ENCODE data around the gene GPR101.
"Not testable (repeated sequence)": the region's sequence is repeated elsewhere in the genome, so short reads cannot be mapped to it uniquely, and the experiment has no call there.

The GPR101 gene

GRCh38 chrX:137032841-137033773 is 688 bp downstream of the GPR101 start:
- Mint-ChIP-seq H3K27me3 (peaks cover 23% of the 10 kb centered on the region), H3K27ac (no peak overlapping the region), H3K4me3 (no peak overlapping the region), H3K4me1 (peaks cover 11% of the 10 kb centered on the region), H3K9me3 (no peaks in the 10 kb centered on the region), H3K36me3 (no peaks in the 10 kb centered on the region)

- no peaks in the 10 kb centered on the region for H3K9me3 Mint-ChIP-seq
- H3K4me3 Mint-ChIP-seq, result no peak overlapping the region
- no peak overlapping the region for H3K27ac Mint-ChIP-seq
- no peaks in the 10 kb centered on the region for H3K36me3 Mint-ChIP-seq
- peaks cover 11% of the 10 kb centered on the region for H3K4me1 Mint-ChIP-seq
- peaks cover 23% of the 10 kb centered on the region for H3K27me3 Mint-ChIP-seq
Measured at GRCh38 chrX:137032341-137032694, 1.5 kb downstream of the GPR101 start.

DNA sequence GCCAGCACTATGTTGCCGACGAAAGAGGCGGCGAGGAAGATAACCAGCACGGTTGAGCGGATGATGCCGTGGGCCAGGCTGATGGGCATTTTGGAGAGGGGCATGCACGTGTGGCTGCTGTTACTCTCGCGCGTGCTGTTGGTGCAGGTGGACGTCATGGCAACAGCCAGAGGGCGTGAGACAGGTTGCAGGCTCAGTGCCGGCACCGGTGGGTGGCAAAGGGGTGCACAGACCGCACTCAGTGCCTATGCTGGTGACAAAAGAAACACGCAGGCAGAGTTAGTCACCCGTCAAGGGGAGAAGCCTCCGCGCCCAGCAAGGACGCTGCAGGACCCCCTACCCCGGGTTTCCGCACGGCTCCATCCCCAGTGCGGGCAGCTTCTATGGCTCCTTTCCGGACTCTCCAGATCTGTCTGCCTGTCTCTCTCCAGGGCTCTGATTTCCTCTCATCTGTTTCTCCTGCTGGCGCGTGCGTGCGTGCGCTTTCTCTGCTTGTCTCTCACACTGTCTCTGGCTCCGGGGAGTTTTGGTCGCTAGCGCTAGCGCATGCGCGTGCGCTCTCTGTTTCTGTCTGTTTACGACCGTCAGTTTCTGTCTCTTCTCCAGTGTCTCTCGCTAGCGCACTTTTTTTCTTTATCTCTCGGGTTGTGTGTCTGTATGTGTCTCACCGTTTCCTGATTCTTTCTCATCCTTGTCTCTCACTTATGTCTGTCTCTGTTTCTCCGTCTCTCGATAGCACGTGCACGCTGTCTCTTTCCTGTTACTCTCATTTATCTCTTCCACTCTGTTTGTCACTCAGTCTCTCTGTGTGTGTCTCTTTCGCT is 2.1 kb downstream of the GPR101 start:
- Mint-ChIP-seq H3K9me3 (no peaks in the 10 kb centered on the region), H3K27ac (no peak overlapping the region), H3K4me1 (peaks cover 11% of the 10 kb centered on the region), H3K4me3 (no peak overlapping the region), H3K36me3 (no peaks in the 10 kb centered on the region), H3K27me3 (peaks cover 23% of the 10 kb centered on the region)

- H3K4me3 Mint-ChIP-seq, result no peak overlapping the region
- no peak overlapping the region for H3K27ac Mint-ChIP-seq
- peaks cover 25% of the 10 kb centered on the region for H3K27me3 Mint-ChIP-seq
Measured at GRCh38 chrX:137031039-137031438, 2.8 kb downstream of the GPR101 start.

DNA sequence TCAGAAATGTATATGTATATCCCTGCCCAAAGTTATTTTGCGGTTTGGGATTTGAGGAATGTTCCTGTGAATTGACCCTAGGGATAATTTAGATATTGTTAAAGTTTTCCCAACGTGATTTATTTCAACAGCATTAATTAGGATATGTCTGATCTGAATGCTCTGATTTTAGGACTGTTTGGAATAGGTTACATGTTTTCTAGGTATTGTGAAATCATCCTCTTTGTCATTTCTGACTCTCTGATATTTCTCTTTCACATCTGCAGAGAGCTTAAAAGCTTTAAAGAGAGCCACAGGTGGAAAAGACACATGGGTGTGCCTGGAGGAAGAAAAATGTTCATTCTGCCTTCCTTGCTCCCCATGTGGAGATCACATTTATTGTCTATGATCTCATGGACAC is 5.1 kb downstream of the GPR101 start:
- Mint-ChIP-seq H3K9me3 (no peaks in the 10 kb centered on the region), H3K27me3 (peaks cover 14% of the 10 kb centered on the region), H3K4me3 (no peak overlapping the region), H3K36me3 (no peaks in the 10 kb centered on the region), H3K4me1 (peaks cover 6% of the 10 kb centered on the region), H3K27ac (no peak overlapping the region)

More at GRCh38 chrX:137031039-137031438, 2.8 kb downstream of the GPR101 start:
- Mint-ChIP-seq H3K9me3 (no peaks in the 10 kb centered on the region), H3K4me1 (peaks cover 11% of the 10 kb centered on the region), H3K36me3 (no peaks in the 10 kb centered on the region)

GRCh38 chrX:137025930-137026329 is 7.9 kb downstream of the GPR101 start:
- no peaks in the 10 kb centered on the region for H3K36me3 Mint-ChIP-seq
- no peak overlapping the region for H3K27ac Mint-ChIP-seq
- H3K9me3 Mint-ChIP-seq, result no peaks in the 10 kb centered on the region
- H3K4me1 Mint-ChIP-seq, result peaks cover 2% of the 10 kb centered on the region
- peaks cover 10% of the 10 kb centered on the region for H3K27me3 Mint-ChIP-seq
- H3K4me3 Mint-ChIP-seq, result no peak overlapping the region

DNA sequence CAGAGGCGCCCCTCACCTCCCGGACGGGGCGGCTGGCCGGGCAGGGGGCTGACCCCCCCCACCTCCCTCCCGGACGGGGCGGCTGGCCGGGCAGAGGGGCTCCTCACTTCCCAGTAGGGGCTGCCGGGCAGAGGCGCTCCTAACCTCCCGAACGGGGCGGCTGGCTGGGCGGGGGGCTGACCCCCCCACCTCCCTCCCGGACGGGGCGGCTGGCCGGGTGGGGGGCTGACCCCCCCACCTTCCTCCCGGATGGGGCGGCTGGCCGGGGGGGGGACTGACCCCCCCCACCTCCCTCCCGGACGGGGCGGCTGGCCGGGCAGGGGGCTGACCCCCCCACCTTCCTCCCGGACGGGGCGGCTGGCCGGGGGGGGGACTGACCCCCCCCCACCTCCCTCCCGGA is 33.6 kb downstream of the GPR101 start:
- not testable (repeated sequence) for H3K36me3 Mint-ChIP-seq, H3K27ac Mint-ChIP-seq, H3K4me3 Mint-ChIP-seq, H3K27me3 Mint-ChIP-seq, H3K9me3 Mint-ChIP-seq, H3K4me1 Mint-ChIP-seq

- H3K9me3 Mint-ChIP-seq, result no peaks in the 10 kb centered on the region
- H3K27me3 Mint-ChIP-seq, result no peaks in the 10 kb centered on the region
- no peak overlapping the region for H3K27ac Mint-ChIP-seq
- no peak overlapping the region for H3K4me3 Mint-ChIP-seq
- no peaks in the 10 kb centered on the region for H3K36me3 Mint-ChIP-seq
- H3K4me1 Mint-ChIP-seq, result no peaks in the 10 kb centered on the region
Measured at GRCh38 chrX:136999024-136999423, 34.8 kb downstream of the GPR101 start.

Measured in activated naive CD4-positive, alpha-beta T cell treated with anti-CD3 and anti-CD28 coated beads, Interleukin-2, amount 50 U/mL, for 24 hours (primary cell).